Measurements from ENCODE around the gene CHPF2.

GRCh38 chr7:151205730-151206129, 26.6 kb upstream of the CHPF2 start:
- TF ChIP-seq, protein P1, sequence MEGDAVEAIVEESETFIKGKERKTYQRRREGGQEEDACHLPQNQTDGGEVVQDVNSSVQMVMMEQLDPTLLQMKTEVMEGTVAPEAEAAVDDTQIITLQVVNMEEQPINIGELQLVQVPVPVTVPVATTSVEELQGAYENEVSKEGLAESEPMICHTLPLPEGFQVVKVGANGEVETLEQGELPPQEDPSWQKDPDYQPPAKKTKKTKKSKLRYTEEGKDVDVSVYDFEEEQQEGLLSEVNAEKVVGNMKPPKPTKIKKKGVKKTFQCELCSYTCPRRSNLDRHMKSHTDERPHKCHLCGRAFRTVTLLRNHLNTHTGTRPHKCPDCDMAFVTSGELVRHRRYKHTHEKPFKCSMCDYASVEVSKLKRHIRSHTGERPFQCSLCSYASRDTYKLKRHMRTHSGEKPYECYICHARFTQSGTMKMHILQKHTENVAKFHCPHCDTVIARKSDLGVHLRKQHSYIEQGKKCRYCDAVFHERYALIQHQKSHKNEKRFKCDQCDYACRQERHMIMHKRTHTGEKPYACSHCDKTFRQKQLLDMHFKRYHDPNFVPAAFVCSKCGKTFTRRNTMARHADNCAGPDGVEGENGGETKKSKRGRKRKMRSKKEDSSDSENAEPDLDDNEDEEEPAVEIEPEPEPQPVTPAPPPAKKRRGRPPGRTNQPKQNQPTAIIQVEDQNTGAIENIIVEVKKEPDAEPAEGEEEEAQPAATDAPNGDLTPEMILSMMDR (IDR thresholded peaks at IDR 0.05; ENCODE audit: insufficient read depth, low read depth, low read length) = no peak
- TF ChIP-seq EZH2 (IDR thresholded peaks at IDR 0.05; ENCODE audit: insufficient read depth, low read length) = no peak
